ENCODE measurements around the gene SELENOH.

GRCh38 chr11:57785072-57785471 is 43.8 kb downstream of the SELENOH start:
- TF ChIP-seq POLR2A (IDR thresholded peaks at IDR 0.05; ENCODE audit: low read length) (no peak), GATA1 (IDR thresholded peaks at IDR 0.05; ENCODE audit: low read depth, low read length) (no peak)

All from erythroblast (primary cell).